NCI-H1048 (cell line): Measurements from ENCODE around the gene PLK4.
A peak's percentile ranks its signal among the peaks of the same experiment; 100 is the strongest.
"Not testable (repeated sequence)": the region's sequence is repeated elsewhere in the genome, so short reads cannot be mapped to it uniquely, and the experiment has no call there.

Experiments
- DNase-seq: peaks from one replicate; lab custom pipeline; 2025; lab: John Stamatoyannopoulos, UW

PLK4 gene

GRCh38 chr4:127880763-127881562, at the start of gene PLK4:
TSS of gene PLK4 (plus strand) at chr4:127880893. CDS start at chr4:127881135, 242 bp downstream.
- DNase-seq = peak; percentile 96

- no peak for DNase-seq
These were observed 48.1 kb upstream of the PLK4 start for GRCh38 chr4:127832585-127832984.

GRCh38 chr4:127843704-127844600, 36.7 kb upstream of the PLK4 start:
- no peak for DNase-seq

GRCh38 chr4:127844601-127845116, 36.0 kb upstream of the PLK4 start:
- no peak for DNase-seq

GRCh38 chr4:127846061-127846460, 34.6 kb upstream of the PLK4 start:
- no peak for DNase-seq

GRCh38 chr4:127846765-127847164, 33.9 kb upstream of the PLK4 start:
- DNase-seq = no peak

- DNase-seq = no peak
These were observed 31.0 kb upstream of the PLK4 start for GRCh38 chr4:127849505-127850234.

GRCh38 chr4:127852661-127853060, 28.0 kb upstream of the PLK4 start:
- no peak for DNase-seq

- DNase-seq = no peak
These were observed 24.4 kb upstream of the PLK4 start for GRCh38 chr4:127856196-127856812.

- no peak for DNase-seq
These were observed 23.8 kb upstream of the PLK4 start for GRCh38 chr4:127856813-127857447.

GRCh38 chr4:127857641-127858040, 23.1 kb upstream of the PLK4 start:
- no peak for DNase-seq

- no peak for DNase-seq
These were observed 12.5 kb upstream of the PLK4 start for GRCh38 chr4:127868196-127868595.

- no peak for DNase-seq
These were observed 10.4 kb upstream of the PLK4 start for GRCh38 chr4:127870281-127870680.

- DNase-seq = no peak
These were observed 10.0 kb upstream of the PLK4 start for GRCh38 chr4:127870688-127871087.

- DNase-seq = no peak
These were observed 4.9 kb upstream of the PLK4 start for GRCh38 chr4:127875791-127876190.

GRCh38 chr4:127881563-127881864, 821 bp downstream of the PLK4 start:
- DNase-seq = no peak

- no peak for DNase-seq
These were observed 7.9 kb downstream of the PLK4 start for GRCh38 chr4:127888559-127888958.

GRCh38 chr4:127889903-127890302, 9.2 kb downstream of the PLK4 start:
- no peak for DNase-seq

- DNase-seq = no peak
These were observed 15.4 kb downstream of the PLK4 start for GRCh38 chr4:127896069-127896468.

GRCh38 chr4:127896528-127896927, 15.8 kb downstream of the PLK4 start:
- no peak for DNase-seq

- DNase-seq = not testable (repeated sequence)
These were observed 19.0 kb downstream of the PLK4 start for GRCh38 chr4:127899682-127900081.
